Measurements from ENCODE around the gene TMEM140.
"Not testable (repeated sequence)": the region's sequence is repeated elsewhere in the genome, so short reads cannot be mapped to it uniquely, and the experiment has no call there.

TMEM140 gene

DNA sequence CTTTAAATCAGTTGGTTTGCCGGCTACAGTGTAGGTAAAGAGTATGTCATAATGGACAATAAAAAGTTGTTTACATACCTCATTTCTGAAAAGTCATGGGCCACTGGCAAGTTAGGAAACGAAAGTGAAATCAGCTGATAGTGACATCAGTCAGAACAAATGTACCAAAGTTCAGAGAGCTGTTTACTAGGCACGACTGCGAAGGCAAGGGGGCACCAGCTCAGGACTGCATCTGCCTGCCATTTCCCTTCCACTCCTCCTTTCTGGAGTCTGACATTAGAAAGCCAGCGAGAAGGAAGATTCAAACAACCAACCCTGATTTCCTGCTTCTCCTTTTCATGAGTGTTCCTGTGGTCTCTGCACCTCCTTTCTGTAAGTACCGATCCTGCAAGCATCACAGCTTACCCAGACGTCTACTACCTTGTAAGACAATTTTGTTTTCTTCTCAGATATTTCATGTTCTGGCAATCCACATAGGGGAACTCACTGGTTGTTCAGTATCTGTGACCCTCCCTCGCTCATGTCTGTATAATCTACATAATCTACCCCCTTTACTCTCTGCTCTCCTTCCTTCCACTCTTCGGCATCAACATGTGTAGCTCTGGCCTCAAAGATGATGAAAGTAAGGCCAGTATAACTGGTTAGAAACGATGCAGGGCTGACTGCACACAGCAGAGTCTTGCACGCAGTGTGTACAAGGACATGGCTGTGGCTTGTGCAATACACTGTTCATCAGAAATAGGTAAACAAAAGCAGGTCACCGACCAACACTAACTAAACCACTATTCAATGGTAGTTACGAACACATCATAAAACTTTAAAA, at the start of gene TMEM140:
TSS of gene TMEM140 (plus strand) at position 174 of the 823 bp plus-strand sequence. CDS start 16,370 bp downstream, outside the sequence.
- DNase-seq = no peak

DNA sequence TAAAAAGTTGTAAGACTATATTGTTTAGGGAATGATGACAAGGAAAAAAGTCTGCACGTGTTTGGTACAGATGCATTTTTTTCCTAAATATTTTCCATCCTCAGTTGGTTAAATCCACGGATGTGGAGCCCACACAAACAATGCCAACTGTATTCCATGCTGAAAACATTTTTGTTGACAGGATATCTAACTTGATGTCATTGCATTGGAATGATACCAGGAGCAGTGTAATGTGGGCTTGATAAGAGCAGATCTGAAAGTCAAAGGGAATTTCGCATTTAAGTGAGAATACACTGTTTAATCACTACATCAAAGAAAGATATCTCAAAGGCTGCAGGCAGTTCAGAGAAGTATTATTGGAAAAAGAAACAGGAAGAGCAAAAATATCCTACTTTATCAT, 49.5 kb upstream of the TMEM140 start:
- DNase-seq = no peak

DNA sequence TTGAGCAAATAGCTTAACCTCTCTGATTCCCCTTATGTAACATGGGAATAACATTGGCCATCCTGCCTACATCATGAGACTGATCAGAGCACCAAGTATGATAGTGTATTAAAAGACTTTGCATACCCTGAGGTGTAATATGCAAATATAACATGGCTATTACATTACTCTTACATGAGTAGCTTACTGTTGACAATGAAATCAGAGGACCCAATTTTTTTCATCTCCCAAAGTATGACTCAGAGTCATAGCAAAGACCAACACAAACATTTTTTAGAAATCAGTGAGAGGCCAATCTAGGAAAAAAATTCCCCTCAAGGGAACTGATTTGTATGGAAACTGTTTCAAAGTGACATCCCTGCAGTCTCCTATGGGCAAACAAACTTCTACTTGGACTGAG, 47.0 kb upstream of the TMEM140 start:
- no peak for DNase-seq

DNA sequence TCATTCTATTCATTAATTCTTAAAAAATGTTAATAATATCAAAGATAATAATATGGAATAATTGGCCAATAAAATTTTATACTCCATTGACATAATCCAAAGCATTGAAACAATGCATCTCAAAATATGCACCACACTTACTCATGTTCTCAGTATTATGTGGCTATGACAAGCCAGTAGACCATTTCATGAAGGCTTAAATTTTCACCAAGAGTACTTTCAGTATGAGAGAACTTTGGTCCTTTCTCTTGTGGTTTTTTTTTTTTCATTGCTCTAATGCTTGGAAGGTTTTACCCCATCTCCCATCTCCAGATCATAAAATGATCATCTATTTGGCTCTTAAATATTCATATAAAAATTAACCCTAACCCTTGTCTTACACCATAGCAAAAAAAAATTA, 45.5 kb upstream of the TMEM140 start:
- no peak for DNase-seq

DNA sequence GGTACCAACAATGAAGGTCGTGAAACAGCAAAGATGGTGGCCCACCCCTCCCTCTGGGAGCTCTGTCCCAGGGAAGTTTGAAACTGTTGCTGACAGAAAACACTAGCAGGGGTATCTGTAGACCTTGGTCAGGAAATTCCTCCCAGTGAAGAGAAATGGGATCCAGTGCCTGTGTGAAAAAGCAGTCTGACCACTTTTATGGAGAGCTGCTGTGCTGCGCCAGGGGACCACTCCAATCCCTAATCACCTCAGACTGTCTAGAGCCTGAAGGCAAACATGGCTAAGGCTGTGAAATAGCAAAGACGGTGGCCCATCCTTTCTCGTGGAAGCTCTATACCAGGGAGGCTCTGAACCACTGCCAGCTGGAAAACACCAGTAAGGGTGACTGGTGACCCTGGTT, 38.3 kb upstream of the TMEM140 start:
- DNase-seq = peak; percentile 1

DNA sequence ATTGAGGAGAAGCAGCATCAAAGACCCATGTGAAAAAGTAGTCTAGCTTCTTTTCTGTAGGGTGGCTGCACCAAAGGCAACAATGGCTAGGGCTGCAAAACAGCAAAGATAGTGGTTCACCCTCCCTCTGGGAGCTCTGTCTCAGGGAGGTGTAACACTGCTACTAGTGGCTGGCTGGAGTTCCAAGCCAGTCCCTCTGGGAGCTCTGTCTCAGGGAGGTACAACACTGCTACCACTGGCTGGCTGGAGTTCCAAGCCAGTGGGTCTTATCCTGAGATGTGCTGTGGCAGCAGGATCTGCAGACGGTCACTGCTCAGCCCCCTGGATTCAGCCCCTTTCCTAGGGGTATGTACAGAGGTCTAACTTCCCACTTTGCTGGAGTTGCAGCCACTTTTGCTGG, 37.9 kb upstream of the TMEM140 start:
- DNase-seq = no peak

DNA sequence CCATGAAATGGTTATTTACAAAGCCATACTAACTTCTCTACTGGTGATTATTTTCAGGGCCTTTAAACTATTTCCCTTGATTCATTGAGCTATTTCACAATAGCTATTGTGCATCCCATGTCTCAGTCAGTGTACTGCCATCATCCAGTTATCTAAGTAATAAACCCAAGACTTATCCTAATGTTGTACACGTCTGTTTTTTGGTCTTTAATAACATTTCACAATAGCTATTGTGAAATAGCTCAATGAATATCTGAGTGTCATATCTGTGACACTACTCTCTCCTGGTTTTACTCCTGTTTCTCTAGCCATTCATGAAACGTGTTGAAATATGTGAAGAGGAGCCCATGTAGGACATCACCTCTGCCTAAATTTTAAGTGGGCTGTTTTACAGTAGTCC, 36.5 kb upstream of the TMEM140 start:
- no peak for DNase-seq

DNA sequence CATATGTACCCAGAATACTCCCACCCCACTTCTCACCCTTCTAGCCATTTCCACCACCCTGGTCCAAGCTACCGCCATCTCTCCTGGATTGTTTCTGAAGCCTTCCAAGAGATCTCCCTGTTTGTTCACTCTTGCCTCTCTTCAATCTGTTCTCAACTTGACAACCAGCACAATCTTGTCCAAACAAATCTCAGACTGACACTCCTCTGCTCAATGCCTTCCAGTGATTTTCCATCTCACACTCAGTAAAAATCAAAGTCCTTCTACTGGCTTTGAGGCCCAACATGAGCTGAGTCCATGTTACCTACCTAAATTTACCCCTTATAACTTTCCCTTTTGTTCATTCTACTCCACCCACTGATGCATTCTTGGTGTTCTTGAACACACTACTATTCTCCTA, 33.2 kb upstream of the TMEM140 start:
- DNase-seq = no peak

DNA sequence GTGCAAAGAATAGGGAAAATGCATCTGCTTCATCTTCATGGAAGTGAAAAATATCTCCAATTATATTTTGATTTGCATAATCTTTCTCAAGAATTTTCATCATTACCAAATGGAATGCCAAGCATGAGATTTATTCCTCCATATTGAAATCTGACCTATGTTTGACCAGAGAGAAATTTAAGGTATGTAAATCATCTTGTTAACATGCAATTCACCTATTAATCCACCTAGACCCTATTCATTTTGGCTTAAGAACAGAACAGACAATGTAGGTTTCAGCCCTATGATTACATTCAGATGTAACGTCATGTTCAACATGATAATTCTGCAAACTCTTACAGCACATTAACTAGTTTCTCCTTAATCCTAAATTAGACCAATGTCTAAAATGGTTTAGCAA, 30.8 kb upstream of the TMEM140 start:
- DNase-seq = no peak

DNA sequence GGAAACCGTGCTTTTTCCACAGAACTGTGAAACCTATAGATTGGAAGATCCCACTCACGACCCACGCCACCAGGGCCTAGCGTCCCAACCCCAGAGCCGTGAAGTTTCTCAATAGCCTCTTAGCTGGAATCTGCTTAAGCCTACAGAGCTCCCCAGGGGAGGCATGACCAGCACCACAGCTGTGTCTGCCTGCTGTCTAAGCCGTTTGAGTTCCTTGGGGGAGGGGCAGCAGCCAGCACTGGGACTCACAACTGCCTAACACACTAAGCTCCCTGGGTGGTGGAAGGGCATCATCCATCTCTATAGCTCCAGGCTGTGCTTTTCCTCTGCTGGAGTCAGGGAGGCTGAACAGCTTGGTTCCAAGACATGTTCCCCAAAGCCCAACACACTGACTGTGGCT, 26.0 kb upstream of the TMEM140 start:
- DNase-seq = no peak

DNA sequence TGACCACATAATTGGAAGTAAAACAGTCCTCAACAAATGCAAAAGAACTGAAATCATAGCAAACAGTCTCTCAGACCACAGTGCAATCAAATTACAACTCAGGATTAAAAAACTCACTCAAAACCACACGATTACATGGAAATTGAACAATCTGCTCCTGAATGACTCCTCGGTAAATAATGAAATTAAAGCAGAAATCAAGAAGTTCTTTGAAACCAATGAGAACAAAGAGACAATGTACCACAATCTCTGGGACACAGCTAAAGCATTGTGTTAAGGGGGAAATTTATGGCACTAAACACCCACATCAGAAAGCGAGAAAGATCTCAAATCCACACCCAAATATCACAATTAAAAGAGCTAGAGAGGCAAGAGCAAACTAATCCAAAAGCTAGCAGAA, 23.2 kb upstream of the TMEM140 start:
- not testable (repeated sequence) for DNase-seq

DNA sequence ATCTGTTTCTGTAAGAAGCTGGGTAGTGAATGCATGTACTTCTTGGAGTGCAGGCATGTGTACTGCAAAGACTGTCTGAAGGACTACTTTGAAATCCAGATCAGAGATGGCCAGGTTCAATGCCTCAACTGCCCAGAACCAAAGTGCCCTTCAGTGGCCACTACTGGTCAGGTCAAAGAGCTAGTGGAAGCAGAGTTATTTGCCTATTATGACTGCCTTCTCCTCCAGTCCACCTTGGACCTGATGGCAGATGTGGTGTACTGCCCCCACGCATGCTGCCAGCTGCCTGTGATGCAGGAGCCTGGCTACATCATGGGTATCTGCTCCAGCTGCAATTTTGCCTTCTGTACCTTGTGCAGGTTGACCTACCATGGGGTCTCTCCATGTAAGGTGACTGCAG, 18.9 kb upstream of the TMEM140 start:
- DNase-seq = no peak

DNA sequence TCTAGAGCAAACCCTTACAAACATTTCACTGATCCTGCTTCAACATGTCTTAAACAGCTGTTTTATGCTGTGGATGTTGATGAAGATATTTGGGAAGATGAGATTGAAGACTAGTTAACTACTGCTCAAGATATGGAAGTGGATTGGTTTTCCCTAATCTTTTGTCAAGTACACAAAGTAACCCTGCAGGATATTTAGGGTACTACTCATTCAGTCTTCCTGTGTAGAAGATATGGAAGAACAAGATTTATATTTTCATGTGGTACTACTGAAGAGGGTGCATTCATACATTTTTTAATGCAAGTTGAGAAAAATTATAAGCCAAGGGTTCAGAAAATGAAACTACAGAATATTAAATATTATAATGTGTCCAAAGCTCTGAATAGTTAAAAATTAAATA, 18.3 kb upstream of the TMEM140 start:
- no peak for DNase-seq

DNA sequence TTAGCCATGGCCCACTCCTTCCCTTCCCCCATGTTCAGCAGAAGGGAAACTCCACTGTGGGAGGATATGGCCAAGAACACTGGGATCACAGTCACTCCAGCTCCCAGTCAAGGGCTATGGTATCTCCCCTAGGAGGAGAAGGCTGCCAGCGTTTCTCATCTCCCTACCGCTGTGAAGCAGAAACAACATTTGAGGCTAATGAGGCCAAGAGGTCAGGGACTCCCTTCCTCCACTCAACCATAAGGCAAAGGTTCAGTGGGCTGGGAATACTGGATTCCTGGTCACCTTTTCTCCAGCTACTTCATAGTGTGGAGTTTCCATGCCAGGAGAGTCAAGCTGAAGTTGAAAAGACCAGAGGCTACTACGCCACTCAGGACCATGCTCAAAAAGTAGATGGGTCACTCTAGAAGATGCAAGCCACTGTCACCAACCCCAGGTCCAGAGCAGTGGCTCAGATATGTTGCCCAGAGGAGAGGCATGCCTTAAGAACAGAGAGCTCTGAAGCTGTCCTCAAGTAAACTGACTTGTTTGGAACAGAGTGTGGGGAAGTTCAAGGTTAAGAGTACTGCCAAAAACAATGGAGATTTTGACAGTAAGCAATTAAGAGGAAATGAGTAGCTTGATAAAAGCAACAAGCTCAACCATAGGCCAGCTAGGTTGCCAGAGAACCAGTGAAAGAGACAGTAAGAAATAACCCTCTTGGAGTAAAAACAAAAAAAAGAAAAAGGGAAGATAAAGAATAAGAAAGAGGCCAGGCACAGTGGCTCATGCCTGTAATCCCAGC, 3.8 kb upstream of the TMEM140 start:
- DNase-seq = no peak

DNA sequence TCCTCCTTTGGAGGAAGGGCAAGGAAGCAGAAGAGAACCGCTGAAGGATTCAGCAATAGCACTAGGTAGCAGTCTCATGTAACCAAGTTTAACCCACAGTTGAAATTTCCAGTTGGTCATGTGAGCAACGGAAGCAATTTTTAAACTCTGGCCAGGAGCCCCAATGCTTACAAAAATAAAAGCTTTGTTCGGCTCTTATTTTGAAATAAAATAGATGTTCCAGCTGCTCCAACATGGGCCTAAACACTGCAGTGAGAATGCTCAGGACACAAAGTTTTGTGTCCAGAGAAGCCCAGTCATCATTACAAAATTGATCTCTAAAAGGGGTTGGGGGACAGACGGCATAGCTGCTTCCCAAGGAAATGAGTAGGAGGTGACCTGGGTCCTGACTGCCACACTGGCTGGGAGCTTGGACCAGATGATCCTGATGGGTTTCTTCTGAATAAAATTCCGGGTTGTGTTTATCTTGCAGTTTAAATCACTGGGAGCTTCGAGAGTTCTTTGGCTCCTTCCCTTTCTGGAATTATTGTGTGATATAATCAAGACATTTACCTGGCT, 452 bp upstream of the TMEM140 start:
- no peak for DNase-seq

DNA sequence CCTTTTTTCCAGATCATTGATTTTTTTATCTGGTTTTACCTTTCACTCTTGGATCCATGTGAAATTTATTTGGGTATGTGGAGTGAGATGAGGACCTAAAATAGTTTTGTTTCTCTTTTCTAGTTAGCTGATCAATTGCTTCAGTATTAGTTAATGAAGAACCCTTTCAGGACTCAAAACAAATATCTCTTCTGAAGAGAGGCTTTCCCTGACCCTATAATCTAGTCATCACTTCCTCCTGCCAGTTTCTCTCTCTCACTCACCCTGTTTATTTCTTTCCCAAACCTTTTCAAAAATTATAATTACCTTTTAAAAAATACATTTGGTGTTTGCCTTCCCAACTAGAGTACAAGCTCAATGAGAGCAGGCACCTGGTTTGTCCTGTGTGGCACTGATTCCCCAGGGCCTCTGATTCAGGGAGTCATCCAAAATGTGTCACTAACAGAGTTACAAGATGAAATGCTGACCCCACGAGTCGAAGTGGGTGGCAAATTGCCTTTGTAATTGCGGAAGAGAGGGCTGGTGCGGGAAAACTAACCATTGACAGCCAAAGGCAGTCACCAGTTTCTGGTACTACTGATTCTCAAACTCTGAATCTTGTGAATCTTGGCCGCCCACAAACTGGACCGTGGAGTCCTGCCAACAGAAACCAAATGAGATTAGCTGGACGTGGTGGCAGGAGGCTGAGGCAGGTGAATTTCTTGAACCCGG, 2.4 kb downstream of the TMEM140 start:
- no peak for DNase-seq

DNA sequence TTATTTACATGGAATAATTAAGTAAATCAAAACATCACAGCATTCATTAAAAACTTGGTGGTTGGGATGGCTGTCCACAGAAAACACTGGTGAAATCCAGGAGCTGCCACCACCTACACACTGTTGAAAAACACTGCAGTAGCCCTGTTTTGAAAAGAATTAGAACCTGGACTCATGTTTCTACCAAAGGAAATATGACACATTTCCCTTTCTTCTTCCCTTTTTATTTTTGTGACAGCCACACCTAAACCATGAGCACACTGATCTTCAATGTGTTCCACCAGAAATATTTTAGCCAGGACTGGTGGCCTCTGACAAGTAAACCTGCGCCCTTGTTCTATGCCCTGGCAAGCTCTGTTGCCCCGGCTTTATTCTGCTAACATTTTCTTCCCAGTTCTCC, 3.3 kb downstream of the TMEM140 start:
- no peak for DNase-seq

DNA sequence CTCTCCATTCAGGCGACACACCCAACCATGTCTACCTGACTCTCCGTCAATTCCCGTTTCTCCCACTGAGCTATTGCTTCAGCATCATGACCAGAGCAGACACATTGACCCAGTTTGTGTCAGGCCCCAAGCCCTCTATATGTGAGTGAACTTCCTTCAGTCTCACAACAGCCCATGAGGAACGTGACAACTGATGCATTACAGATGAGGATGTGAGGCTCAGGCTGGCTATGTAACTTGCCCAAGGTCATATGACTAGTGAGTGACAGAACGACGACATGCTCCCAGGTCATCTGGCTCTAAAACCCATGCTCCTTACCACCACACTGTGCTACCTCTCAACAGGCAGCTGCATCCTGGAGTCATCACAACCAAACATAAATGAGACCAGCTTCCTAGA, 3.7 kb downstream of the TMEM140 start:
- DNase-seq = no peak

DNA sequence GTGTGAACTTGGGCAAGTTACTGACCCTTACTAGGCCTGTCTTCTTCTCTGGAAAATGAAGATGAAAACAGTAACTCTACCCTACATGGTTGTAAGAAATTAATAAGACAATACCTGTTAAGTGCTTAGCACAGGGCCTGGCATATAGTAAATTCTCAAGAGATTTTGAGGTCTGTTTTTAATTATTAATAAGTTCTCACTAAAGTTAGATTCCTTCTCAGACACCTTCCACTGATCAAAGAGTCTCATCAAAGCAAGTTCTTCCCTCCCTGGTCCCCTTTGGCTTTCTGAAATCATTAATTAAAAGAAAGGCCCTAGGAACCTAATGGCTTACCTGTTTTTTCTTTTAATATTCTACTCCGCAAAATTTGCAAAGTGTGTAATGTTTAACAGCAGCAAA, 4.6 kb downstream of the TMEM140 start:
- DNase-seq = no peak

DNA sequence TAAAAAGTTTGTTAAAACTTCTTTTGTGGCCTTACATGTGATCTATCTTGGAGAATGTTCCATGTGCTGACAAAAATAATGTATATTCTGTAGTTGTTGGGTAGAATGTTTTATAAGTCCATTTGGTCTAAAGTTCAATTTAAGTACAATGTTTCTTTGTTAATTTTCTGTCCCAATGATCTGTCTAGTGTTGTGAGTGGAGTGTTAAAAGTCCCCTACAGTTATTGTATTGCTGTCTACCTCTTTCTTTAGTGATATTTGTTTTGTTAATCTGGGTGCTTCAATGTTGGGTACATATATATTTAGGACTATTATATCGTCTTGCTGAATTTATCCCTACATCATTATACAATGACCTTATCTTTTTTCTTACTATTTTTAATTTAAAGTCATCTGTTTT, 6.9 kb downstream of the TMEM140 start:
- no peak for DNase-seq

DNA sequence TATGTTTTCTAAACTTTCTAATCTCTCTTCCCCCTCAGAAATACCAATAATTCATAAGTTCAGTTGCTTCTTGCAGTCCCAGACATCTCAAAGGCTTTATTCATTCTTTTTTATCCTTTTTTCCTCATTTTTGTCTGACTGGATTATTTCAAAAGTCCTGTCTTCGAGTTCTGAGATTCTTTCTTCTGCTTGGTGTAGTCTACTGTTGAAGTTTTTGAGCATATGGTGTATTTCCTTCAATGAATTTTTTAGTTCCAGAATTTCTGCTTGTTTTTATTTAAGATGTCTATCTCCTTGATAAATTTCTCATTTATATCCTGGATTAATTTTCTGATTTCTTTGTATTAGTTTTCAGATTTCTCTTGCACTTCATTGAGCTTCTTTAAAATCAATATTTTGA, 8.4 kb downstream of the TMEM140 start:
- DNase-seq = no peak

DNA sequence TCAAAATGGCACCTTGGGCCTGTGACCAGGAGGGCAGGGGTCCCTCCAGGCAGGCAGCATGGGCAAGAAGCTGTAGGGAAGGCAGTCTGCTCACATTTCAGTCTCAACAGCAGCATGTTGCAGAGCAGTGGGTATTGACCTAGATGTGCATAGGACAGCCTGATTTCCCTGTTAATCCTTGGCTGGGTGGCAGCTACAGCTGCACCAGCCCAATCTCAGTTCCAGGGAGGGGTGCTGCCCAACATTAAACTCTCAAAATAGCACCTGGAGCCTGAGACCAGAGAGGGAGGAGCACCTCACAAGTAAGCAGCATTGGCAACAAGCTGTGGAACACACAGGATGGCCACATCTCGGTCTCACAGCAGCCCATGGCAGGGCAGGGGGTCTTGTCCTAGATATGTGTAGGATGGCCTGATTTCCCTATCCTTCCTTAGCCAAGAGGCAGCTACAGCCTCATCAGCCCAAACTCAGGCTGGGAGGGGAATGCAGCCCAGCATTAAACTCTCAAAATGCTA, 10.3 kb downstream of the TMEM140 start:
- no peak for DNase-seq

DNA sequence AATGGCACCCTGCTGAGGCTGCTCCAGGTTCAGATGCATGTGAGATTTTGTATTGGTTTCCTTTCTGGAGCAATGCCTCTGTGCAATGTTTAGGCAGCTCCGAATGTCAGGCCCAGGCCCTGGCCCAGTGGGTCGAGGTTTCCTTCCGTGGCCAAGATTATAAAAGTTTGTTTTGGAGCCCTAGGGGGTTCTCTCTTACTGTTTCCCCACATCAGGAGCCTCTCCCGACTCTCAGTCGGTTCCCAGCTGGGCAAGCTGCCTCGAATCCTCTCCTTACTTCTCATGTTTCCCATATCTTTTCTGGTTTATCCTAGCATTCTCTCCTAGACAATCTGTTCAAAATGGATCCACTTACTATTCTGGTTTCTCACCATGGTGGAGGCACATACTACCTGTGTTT, 11.0 kb downstream of the TMEM140 start:
- no peak for DNase-seq

Data from NCI-H345 (cell line).